Measurements from ENCODE around the gene WDR31. TPM values are rescaled to one million over a fixed set of nuclear protein-coding genes. Genes with fewer than 3 reads are reported as not detected.
"Not testable (repeated sequence)": the region's sequence is repeated elsewhere in the genome, so short reads cannot be mapped to it uniquely, and the experiment has no call there.

The WDR31 gene
- total and polyA plus RNA-seq, 7 donors: 0.66 to 6.9 (median 1.7) TPM

DNA sequence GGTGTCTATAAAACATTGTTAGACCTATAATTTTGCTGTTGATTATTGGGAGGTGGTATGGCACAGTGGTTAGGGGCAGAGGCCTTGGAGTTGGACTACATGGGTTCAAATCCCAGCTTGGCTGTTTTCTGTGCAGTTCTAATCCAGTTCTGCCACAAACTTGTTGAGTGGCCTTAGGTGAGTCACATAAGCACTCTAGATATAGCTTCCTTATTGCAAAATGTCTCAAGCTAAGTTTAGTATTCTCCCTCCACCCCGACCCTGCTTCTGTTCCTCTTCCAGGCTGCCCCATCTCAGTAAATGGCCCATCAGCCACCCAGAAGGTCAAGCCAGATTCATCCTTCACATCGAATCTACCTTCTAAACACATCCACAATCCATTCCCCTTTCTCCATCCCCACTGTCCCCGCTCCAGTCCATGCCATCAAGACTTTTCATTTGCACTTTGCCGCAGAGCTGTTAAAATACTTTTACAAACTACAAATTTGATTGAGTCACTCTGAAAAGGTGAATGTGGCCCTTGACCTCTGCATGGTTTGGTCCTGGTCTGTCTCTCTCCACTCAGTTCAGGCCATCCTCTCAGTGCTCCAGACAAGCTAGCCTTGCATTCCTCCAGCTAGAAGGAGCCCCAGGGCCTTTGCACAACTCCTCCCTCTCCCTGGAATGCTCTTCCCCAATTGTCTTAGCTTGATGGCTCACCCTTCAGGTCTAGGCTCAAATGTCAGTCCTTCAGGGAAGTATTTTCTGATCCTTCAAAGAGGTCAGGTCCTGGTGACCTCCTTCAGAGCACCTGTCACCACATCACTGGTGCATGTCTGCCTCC lies 46.7 kb upstream of the WDR31 start:
- H3K27me3 ChIP-seq (ENCODE audit: insufficient read depth in 3 of 3, low read length in 2 of 3): no peaks in the 10 kb centered on the region
- peak in 3 of 4 donors; percentile 6 to 70 (median 46) for ATAC-seq
- TF ChIP-seq, protein P1, sequence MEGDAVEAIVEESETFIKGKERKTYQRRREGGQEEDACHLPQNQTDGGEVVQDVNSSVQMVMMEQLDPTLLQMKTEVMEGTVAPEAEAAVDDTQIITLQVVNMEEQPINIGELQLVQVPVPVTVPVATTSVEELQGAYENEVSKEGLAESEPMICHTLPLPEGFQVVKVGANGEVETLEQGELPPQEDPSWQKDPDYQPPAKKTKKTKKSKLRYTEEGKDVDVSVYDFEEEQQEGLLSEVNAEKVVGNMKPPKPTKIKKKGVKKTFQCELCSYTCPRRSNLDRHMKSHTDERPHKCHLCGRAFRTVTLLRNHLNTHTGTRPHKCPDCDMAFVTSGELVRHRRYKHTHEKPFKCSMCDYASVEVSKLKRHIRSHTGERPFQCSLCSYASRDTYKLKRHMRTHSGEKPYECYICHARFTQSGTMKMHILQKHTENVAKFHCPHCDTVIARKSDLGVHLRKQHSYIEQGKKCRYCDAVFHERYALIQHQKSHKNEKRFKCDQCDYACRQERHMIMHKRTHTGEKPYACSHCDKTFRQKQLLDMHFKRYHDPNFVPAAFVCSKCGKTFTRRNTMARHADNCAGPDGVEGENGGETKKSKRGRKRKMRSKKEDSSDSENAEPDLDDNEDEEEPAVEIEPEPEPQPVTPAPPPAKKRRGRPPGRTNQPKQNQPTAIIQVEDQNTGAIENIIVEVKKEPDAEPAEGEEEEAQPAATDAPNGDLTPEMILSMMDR (IDR thresholded peaks at IDR 0.05): no peak
- H3K4me1 ChIP-seq: no peaks in the 10 kb centered on the region
- H3K9me3 ChIP-seq: no peaks in the 10 kb centered on the region
- WGBS, 3 donors: 87 to 92% (median 90%) methylated on average over 4 of the region's 4 CpGs
- DNase-seq: no peak
- no peak overlapping the region for H3K4me3 ChIP-seq
- intact Hi-C loops (cut with DNase I): no loop called here
- H3K36me3 ChIP-seq (ENCODE audit: insufficient read depth in 1 of 2, low read depth in 1 of 2): peaks cover 14 to 47% of the 10 kb centered on the region in 2 donors
- H3K27ac ChIP-seq: no peak overlapping the region

DNA sequence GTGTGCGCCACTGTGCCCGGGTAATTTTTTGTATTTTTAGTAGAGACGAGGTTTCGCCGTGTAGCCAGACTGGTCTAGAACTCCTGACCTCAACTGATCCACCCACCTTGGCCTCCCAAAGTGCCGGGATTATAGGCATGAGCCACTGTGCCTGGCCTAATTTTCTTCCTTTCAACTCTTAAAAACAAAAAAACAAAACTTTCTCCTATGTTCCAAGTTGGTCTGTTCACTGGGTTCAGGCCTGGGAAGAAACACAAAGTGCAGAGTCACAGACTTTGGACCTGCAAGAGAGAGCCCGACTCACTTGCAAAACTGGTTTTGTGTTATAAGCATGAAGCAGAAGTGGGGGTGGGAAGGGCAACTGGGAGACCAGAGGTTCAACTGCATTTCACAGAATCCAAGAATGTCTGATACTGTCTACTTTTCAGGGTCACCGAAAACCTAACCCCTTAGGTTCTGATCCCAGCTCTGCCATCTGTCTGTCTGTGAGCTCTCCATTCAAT lies 41.9 kb upstream of the WDR31 start:
- ATAC-seq (no peak), DNase-seq (no peak)
- TF ChIP-seq, protein P1 (IDR thresholded peaks at IDR 0.05): no peak
- whole genome bisulfite sequencing, 3 donors: 80 to 87% (median 81%) methylated on average over 8 of the region's 8 CpGs
- H3K36me3 ChIP-seq (ENCODE audit: insufficient read depth in 1 of 2, low read depth in 1 of 2): peaks cover 0 to under 1% of the 10 kb centered on the region in 2 donors
- intact Hi-C loops (cut with DNase I): no loop called here
- no peaks in the 10 kb centered on the region for H3K27me3 ChIP-seq (ENCODE audit: insufficient read depth in 3 of 3, low read length in 2 of 3)
- H3K27ac ChIP-seq: no peak overlapping the region
- no peak overlapping the region for H3K4me3 ChIP-seq
- no peaks in the 10 kb centered on the region for H3K9me3 ChIP-seq
- H3K4me1 ChIP-seq: no peaks in the 10 kb centered on the region

DNA sequence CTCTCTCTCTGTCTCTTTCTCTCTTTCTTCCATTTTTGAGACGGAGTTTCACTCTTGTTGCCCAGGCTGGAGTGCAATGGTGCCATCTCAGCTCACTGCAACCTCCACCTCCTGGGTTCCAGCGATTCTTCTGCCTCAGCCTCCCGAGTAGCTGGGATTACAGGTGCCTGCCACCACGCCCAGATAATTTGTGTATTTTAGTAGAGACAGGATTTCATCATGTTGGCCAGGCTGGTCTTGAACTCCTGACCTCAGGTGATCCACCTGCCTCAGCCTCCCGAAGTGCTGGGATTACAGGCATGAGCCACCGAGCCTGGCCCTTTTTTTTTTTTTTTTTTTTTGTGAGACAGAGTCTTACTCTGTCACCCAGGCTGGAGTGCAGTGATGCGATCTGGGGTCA lies 41.4 kb upstream of the WDR31 start:
- intact Hi-C loops (cut with DNase I); H3K36me3 ChIP-seq (ENCODE audit: insufficient read depth in 1 of 2, low read depth in 1 of 2); H3K4me3 ChIP-seq; H3K4me1 ChIP-seq; ATAC-seq; H3K9me3 ChIP-seq; H3K27me3 ChIP-seq (ENCODE audit: insufficient read depth in 3 of 3, low read length in 2 of 3); H3K27ac ChIP-seq; DNase-seq: not testable (repeated sequence)
- WGBS, 3 donors: 73 to 81% (median 73%) methylated on average over 7 of the region's 7 CpGs

DNA sequence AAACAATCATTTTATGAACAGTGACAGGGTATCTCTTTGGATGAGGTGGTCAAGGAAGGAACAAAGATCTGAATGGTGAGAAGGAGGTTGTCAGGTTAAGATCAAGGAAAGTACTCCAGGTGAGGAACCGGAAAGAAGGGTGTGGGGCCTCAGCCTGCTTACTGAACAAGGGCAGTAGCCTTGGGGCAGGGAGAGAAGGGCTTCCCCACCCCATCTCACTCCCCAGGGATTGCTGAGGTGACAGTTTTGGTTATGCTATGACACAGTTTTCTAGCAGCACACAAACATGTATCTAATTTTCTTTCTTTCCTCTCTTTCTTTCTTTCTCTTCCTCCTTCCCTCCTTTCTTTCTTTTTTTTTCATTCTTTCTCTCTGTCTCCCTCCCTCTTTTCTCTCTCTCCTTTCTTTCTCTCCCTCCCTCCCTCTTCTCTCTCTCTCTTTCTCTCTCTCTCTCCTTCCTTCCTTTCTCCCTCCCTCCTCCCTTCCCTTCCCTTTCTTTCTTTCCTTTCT lies 40.8 kb upstream of the WDR31 start:
- DNase-seq: no peak
- ATAC-seq: no peak
- Histone ChIP-seq H3K4me1 (no peaks in the 10 kb centered on the region), H3K36me3 (ENCODE audit: insufficient read depth in 1 of 2, low read depth in 1 of 2) (no peaks in the 10 kb centered on the region), H3K4me3 (no peak overlapping the region), H3K27ac (no peak overlapping the region), H3K9me3 (no peaks in the 10 kb centered on the region), H3K27me3 (ENCODE audit: insufficient read depth in 3 of 3, low read length in 2 of 3) (no peaks in the 10 kb centered on the region)
- 55 to 67% (median 60%) methylated on average over 1 of the region's 1 CpG for WGBS, 3 donors
- intact Hi-C loops (cut with DNase I): no loop called here
- TF ChIP-seq, protein P1 (IDR thresholded peaks at IDR 0.05): no peak

DNA sequence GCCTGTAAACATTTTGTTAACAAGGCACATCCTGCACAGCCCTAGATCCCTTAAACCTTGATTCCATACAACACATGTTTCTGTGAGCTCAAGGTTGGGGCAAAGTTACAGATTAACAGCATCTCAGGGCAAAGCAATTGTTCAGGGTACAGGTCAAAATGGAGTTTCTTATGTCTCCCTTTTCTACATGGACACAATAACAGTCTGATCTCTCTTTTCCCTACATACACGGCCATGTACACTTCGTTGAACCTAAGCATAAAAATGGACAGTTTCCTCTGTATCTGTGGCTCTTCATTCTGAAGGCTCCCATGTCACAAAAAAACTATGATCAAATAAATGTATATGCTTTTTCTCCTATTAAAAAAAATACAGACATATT lies 39.7 kb upstream of the WDR31 start:
- H3K36me3 ChIP-seq (ENCODE audit: insufficient read depth in 1 of 2, low read depth in 1 of 2); H3K4me3 ChIP-seq; ATAC-seq; H3K9me3 ChIP-seq; DNase-seq; intact Hi-C loops (cut with DNase I); H3K27me3 ChIP-seq (ENCODE audit: insufficient read depth in 3 of 3, low read length in 2 of 3); H3K27ac ChIP-seq; H3K4me1 ChIP-seq: not testable (repeated sequence)
- WGBS, 3 donors: 73 to 85% (median 76%) methylated on average over 2 of the region's 2 CpGs

DNA sequence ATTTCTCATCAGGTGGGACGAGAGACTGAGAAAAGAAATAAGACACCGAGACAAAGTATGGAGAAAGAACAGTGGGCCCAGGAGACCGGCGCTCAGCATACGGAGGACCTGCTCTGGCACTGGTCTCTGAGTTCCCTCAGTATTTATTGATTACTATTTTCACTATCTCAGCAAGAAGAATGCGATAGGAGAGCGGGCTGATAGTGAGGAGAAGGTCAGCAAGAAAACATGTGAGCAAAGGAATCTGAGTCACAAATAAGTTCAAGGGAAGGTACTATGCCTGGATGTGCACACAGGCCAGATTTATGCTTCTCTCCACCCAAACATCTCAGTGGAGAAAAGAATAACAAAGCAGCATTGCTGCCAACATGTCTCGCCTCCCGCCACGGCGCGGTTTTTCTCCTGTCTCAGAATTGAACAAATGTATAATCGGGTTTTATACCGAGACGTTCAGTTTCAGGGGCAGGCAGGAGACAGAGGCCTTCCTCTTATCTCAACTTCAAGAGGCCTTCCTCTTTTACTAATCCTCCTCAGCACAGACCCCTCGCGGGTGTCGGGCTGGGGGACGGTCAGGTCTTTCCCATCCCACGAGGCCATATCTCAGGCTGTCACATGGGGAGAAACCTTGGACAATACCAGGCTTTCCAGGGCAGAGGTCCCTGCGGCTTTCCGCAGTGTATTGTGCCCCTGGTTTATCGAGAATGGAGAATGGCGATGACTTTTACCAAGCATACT lies 39.2 kb upstream of the WDR31 start:
- DNase-seq; ATAC-seq; H3K4me1 ChIP-seq; H3K9me3 ChIP-seq; H3K4me3 ChIP-seq; H3K27me3 ChIP-seq (ENCODE audit: insufficient read depth in 3 of 3, low read length in 2 of 3); intact Hi-C loops (cut with DNase I); H3K27ac ChIP-seq: not testable (repeated sequence)
- WGBS, 3 donors: 63 to 67% (median 63%) methylated on average over 23 to 24 of the region's 24 CpGs
- peaks cover 0 to 11% of the 10 kb centered on the region in 2 donors for H3K36me3 ChIP-seq (ENCODE audit: insufficient read depth in 1 of 2, low read depth in 1 of 2)
